Activated CD4-positive, alpha-beta T cell treated with anti-CD3 and anti-CD28 coated beads for 48 hours (primary cell): ENCODE measurements around the gene TRRAP.
A peak's percentile ranks its signal among the peaks of the same experiment; 100 is the strongest.
"Not testable (repeated sequence)": the region's sequence is repeated elsewhere in the genome, so short reads cannot be mapped to it uniquely, and the experiment has no call there.

Experiments used
- DNase-seq: peaks from one replicate; pipeline ENCODE4 v3.0.0-alpha.2; 2020

Gene TRRAP

DNA sequence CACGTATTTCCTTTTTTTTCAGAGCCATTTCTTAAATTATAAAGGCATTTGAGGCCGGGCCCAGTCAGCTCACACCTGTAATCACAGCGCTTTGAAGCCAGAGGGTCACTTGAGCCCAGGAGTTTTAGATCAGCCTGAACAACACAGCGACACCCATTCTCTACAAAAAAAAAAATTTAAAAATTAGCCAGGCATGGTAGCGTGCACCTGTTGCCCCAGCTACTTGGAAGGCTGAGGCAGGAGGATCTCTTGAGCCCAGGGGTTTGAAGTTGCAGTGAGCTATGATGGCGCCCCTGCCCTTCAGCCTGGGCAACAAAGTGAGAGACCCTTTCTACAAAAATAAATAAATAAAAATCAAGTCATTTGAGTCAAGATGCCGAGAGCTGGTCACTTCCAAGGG is 11.6 kb upstream of the TRRAP start:
- no peak for DNase-seq

DNA sequence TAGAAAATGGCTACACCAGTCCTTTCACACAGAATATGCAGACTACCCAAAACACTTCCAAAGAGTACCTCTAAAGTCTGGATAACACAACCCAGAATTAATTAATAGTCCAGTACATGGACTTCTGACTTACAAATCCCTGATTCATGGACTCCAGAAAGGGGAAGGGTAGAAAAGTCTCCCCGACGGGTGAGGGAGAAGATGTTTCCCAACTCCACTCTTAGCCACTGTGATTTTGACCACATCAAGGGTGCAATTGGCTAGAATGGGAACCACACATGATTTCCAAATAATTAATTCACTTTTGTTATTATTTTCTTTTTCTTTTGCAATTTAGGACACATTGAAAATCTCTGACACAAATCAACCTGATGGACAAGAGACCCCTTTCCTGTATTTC is 9.9 kb upstream of the TRRAP start:
- no peak for DNase-seq

DNA sequence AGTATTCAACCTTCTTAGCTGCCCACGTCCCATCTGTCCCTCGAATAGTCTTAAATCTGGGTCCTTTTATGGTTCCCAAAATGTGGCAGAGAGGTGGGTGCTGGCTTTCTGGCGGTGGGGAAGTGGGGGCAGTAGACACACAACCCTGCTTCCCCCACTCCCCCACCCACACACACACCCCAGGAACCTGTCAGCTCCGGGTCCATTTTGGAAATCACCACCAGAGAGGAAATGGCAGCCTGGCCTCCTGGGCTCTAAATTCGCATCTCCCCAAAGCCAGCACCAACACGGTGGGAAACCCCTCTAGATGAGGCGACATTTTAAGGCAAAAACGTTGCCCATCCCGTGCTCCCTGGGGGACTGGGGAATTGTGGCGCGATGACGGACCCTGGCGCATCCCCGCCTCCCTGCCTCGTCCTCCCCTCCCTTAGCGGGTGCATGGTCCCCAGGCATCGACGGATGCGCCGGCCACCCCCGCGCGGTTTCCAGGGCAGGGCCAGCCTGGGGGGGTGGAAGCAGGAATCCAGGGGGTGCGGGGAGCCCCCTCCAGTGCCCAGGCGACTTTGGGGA is 9.2 kb upstream of the TRRAP start:
- DNase-seq = no peak

DNA sequence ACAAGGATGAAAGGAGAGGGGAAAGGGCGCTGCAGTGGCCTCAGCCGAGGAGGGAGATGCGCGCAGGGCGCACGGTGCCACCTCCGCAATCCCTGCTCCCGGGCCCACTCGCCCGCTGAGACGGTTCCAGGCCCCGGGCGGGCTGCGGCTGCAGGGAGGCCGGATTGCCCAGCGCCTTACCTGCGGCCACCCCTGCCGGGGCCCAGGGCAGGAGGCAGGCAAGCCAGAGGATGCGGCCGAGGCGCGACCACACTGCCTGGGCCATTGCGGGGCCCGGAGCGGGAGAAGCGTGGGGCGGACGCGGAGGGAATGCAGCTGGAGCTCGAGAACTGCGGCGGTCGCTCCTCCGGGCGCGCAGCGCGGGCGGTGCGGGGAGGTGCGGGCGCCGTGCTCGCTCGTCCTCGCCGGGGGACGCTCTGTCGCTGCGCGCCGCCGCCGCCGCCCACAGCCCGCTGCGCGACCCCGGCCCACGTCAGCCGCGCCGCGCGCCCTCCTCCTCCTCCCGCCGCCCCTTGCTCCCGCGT is 8.7 kb upstream of the TRRAP start, which contains the start of gene TMEM130:
Gene TMEM130, minus strand, starts transcription at position 418 of the 524 bp plus-strand sequence. Its CDS starts 153 bp downstream, at position 265.
- no peak for DNase-seq

DNA sequence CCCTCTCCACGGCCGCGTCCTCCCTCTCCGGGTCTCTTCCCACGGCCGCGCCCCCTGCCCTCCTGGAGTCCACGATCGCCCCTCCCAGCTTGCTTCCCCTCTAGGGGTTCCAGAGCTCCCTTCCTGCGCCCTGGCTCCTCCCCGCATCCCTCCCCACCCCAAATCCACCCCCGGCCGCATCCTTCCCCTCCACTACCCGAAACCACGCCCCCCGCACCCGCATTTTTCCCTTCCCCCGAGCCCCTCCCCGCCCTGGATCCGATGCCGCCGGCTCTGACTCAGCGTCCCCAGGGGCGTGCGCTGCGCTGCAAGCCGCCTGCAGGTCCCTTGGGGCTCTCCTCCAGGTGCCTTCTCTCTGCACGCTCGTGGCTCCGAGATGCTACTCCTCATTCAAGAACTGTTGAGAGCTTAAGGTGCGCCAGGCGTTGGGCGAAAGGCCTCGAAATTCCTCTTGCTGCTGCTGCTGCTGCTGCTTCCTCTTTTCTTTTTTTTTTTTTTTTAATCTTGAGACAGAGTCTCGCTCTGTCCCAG is 8.1 kb upstream of the TRRAP start:
- DNase-seq = peak; percentile 79

DNA sequence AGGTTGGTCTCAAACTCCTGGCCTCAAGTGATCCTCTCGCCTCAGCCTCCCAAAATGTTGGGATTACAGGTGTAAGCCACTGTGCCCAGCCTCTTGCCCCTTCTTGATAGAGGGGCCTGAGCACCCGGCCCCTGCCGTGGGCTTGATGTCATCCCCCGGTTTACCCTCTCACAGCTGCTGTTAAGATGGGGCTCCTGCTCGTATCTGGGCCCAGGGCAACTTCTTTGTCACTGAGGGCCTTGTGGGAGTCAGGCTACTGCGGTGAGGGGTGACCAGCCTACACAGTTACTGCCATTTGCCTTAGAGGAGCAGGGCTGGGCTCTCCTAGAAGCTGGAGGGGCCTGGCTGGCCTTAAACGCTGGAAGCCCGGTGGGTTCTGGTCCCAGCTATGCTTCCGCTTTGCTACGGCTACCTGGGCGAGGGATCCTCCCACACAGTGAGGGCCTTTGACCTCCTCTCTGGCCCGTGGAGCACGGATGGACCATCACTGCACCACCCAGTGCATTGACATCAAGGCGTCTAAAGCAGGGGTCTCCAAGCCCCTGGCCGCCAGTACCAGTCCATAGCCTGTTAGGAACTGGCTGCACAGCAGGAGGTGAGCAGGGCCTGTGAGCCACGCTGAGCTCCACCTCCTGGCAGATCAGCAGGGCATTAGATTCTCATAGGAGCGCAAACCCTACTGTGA is 7.4 kb upstream of the TRRAP start:
- DNase-seq = no peak

DNA sequence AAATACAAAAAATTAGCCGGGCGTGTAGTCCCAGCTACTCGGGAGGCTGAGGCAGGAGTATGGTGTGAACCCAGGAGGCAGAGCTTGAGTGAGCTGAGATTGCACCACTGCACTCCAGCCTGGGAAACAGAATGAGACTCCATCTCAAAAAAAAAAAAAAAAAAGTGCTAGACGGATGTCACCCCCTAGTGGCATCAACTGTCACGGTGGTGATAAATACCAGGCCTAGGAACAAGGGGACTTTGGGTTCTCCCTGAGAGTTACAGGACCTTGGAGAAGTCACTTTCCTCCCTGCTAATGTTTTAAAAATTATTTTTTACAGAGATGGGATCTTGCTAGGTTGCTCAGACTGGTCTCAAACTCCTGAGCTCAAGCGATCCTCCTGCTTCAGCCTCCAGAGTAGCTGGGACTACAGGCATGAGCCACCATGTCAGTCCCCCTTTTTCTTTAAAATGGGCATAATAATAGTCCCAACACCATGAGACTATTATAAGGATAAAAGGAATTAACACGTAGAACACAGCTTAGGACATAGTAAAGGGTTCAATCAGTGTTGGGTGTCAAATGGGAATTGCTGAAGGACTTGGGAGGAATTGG is 5.9 kb upstream of the TRRAP start:
- peak; percentile 47 for DNase-seq

DNA sequence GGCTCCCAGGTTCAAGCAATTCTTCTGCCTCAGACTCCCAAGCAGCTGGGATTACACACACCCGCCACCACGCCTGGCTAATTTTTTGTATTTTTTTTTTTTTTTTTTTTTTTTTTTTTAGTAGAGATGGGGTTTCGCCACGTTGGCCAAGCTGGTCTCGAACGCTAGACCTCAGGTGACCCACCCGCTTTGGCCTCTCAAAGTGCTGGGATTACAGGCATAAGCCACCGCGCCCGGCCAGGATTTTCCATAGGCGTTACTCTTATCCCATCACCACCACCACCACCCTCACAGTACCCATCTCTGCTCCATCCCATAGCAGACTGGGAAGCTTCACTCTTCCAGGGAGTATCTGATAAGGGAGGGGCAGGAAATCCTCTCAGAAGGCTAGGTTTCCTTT is 4.7 kb upstream of the TRRAP start:
- not testable (repeated sequence) for DNase-seq

DNA sequence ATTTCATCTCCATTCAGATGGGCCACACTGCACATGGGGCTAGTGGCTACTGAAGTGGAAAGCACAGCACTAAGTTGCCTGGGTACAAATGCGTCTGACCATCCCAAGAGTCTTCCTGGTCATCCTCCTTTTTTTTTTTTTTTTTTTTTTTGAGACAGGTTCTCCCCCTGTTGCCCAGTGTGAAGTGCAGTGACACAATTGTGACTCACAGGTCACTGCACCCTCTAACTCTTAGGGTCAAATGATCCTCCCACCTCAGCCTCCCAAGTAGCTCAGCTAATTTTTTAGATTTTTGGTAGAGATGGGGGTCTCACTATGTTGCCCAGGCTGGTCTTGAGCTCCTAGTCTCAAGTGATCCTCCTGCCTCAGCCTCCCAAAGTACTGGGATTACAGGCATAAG is 3.4 kb upstream of the TRRAP start:
- no peak for DNase-seq

DNA sequence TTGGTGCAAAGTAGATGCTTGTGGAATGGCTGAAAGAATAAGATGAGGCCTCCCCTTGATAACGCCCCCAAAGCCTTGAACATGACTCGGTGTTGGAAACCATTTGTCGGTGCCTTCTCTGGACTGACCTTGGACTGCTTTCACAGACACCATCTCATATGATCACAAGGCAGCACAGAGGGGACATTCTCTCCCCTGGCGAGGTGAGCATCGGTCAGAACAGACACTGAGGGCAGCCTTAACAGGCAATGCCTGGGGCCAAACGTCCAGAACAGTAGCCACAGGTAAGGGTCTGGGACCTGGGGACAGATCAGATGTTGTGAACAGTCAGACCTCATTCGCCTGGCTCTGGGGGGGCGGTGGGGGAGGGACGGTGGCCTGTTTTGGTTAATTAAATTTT is 2.8 kb upstream of the TRRAP start:
- no peak for DNase-seq

DNA sequence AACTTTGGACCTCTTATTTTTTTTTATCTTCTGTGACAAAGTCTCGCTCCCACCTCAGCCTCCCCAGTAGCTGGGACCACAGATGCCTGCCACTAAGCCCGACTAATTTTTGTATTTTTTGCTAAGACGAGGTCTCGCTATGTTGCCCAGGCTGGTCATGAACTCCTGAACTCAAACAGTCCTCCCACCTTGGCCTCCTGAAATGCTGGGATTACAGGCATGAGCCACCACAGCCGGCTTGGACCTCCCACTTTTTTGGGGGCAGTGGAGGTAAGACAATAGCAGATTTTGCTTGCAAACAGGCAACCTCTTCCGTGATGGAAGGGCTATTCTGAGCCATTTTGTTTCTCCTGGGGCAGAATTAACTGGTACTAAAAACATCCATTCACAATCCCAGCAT is 1.2 kb upstream of the TRRAP start:
- no peak for DNase-seq

DNA sequence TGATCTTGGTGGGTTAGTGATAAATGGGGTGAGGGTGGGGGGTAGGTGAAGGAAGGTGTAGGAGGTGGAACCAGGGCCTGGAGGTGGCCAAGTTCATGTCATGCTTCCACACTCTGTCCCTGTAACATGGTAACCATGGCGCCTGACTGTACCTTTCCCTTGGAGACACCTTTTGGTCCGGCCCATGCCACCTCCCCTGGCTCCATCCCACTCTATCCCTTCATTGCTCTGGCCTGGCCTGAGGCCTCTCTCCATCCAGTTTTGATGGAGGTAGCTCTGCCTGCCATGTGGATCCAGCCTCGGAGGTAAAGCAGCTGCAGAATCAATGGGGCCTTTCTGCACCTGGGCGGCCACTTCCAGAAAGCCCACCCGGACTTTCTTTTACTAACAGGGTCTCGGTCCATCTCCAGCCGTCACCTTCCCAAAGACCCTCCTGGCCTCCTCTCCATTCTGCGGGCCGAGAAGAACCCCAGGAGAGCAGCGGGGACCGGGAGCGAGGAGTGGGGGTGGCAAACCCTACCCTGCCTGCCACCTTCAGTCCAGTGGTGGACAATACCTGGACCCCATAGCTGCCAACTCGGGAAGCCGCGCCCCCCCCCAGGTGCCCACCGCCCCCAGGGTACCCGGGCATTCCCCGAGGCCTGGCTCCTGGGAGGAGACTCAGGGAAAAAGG is 504 bp upstream of the TRRAP start:
- DNase-seq = no peak

DNA sequence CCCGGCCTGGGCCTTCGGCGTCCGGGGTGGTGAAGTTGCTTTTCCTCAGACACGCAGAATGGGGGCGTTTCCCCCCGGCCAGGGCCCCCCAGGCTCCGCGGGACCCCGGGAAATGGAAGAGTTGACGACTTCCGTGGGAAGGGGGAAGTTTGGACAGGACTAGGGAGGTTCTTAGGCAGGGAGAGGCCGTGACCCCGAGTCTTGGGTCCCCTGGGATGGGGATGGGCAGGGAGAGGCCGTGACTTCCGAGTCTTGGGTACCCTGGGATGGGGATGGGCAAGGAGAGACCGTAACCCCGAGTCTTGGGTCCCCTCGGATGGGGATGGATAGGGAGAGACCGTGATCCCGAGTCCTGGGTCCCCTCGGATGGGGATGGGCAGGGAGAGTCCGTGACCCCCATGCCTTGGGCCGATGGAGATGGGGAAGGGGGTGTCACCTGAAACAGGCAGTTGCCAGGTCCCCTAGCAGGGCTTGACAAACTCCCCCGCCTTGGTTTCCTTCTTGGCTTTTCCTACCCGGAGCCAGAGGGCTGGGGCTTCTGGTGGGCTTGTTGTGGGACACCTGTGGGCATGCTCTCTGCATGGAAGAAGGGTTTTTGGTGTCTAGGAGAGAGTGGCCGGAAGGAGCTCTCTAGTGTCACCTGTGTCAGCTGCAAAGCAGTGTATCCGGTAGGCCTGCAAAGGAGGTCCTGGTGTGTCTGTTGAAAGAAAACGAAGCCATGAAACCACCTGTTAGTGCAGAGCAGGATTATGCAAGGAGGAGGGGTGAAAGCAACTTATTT is 1.1 kb downstream of the TRRAP start:
- peak; percentile 74 for DNase-seq

DNA sequence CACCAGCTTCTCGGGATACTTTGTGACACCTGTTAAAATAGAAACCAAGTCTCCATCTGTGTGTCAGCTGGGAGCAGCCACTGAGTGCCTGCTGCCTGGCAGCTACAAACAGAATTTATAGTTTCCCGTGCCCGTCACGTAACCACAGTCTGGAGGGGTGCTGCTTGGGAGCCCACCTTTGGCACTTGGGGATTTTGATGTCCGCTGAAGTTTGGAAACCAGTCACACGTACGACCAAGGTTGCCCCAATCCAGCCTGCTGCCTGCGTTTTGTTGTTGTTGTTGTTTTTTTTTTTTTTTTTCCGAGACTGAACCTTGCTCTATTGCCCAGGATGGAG is 1.6 kb downstream of the TRRAP start:
- DNase-seq = no peak

DNA sequence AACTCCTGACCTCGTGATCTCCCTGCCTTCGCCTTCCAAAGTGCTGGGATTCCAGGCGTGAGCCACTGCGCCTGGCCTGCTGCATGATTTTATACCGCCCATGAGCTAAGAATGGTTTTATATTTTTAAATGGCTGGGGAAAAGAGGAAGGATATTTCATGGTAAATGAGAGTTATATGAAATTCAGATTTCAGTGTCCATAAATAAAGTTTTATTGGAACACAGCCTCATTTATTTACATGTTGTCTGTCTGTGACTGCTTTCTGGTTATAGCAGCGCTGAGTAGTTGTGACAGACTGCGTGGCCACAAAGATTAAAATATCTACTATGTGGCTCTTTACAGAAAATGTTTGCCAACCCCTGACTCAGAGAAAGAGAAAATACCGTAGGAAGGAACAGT is 2.2 kb downstream of the TRRAP start:
- no peak for DNase-seq

DNA sequence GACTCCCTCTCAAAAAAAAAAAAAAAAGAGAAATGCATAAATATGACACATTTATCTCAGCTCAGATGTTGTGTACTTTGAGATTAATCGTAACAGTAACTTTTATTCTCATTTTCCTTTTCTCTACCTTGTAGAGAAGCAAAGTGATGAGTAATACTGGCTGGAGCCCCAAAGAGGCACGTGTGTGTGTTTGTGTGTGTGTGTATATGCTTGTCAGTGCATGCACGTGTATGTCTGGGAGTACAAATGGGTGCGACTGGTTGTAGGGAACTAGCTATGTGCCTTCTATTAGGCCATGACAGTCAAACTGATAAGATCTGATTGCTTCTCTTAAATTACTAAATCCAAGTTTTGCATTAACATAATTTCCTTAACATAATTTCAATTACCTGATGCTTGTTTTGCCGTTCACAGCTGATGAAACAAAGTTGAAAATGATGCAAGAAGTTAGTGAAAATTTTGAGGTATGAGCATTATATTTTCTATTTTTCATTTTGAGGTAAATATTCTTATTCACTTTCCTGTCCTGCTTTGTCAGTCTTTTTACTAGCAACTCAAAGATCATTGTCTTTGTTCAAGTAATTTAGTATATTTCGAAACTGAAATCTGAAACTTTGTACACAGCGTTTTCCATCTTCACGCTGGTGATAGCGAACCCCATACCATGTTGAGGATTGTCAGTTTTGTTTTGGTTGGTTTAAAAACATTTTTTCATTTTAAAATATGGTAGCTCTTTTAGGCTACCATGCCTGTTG is 3.4 kb downstream of the TRRAP start:
- peak; percentile 23 for DNase-seq

DNA sequence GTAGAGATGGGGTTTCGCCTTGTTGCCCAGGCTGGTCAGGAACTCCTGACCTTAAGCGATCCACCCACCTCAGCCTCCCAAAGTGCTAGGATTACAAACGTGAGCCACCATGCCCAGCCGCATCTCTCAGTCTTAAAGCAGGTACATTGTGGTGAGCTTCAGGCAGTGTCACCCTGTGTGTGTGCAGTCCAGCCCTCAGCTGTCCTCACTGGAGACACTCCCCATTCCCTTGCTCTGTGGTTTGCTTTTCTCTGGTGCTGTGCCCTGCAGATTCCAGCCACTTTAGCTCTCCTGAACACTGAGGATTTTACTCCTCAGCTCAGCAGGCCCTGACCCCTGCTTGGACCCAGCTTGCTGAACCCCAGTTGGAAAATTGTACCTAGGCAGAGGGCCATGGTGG is 6.1 kb downstream of the TRRAP start:
- no peak for DNase-seq

DNA sequence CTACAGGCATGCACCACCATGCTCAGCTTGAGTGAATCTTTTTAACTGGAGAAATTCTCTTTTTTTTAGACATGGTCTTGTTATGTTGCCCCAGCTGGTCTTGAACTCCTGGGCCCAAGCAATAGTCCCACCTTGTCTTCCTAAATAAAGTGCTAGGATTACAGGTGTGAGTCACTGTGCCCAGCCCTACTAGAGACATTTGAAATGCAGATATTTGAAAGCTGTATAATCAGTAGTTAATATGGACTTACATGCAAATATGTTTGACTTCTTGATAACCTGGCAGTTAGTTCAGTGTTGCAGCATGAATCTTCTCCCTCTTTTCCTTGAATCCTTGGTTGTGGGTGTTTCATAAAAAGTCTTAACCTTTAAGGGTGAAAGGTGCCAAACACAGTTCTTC is 8.7 kb downstream of the TRRAP start:
- no peak for DNase-seq

DNA sequence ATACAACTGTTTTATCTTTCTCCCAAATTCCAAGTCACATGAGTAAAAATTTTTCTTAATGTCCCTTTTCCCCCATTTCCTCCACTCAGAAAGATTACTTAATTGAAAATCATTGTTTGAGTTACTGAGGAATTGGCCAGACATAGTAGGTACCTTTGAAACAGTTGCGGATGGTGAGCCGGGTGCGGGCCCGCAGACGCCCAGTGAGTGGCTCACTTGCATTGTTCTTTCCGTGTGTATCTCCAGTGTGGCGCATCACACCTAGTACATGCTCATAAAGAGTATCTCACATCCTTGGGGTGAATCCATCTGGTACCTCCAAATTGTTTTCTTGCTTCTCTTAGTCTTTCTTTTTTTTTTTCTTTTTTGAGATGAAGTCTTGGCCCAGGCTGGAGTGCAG is 14.3 kb downstream of the TRRAP start:
- DNase-seq = no peak

DNA sequence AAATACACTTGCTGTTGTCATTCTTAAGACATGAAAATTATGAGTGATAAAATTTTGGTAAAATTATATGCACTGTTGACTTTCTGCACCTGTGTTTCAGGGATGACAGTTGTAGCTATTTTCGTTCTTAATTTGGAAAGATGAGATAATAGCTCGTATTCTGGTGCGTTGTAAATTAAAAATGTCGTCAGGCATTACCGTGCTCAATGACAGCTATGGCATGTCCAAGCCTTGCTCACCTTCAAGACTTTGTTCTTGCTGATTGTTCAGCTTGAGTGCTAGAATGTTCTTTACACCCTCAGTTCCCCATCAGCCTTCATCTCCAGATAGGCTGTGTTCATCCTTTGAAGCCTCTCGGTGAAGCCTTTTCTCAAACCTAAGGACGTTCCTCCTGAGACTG is 21.5 kb downstream of the TRRAP start:
- no peak for DNase-seq

DNA sequence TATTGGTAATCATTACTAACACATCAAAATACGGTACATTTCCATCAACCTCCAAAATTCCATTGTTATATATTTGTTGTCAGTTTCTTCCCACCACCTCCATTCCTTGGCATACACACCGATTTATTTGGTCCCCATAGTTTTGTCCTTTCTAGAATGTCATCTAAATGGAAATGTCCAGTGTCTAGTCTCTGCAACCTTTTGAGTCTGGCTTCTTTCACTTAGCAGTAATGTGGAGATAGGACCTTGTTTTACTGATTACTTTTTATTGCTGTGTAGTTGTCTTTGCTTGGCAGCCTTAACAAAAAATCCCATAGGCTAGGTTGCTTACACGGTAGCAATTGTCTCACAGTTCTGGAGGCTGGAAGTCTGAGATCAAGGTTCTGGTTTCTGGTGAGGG is 22.5 kb downstream of the TRRAP start:
- DNase-seq = no peak

DNA sequence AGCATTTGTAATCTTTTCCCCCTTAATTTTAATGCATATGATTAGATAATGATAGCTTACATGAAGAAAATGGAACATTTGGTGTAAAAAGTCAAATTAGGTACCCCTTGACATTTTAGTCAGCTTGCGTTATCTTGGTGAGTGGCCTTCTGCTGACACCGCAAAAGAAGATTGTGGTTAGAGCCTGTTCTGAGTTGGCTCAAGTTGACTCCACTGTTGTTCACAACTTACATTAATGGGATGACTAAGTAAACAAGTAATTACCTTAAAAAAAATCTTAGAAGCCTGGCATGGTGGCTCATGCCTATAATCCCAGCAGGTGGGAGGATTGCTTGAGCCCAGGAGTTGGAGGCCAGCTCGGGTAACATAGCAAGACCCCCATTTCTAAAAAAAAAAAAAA is 24.2 kb downstream of the TRRAP start:
- no peak for DNase-seq
